Endothelial cell of umbilical vein (primary cell): ENCODE data around the gene ABR. TPM values are rescaled to one million over a fixed set of nuclear protein-coding genes. Genes with fewer than 3 reads are reported as not detected.

Experiments used
- BruUV-seq: library from RNA; stranded (reverse); fragments of 400-500 nt; replicated peaks from 2 replicates; lab custom pipeline; 2021; lab: Mats Ljungman, UMichigan
- CTCF ChIA-PET: fragments of 300-600, 350-600 bp; sonication (Branson Sonifier 250); formaldehyde crosslinking; loops from one replicate; lab custom pipeline; 2021; ENCODE audit warnings: antibody characterized with exemption, inconsistent platforms; lab: Charles Lee
- POLR2A ChIA-PET: fragments of 300-600, 350-600 bp; sonication (Branson Sonifier 250); formaldehyde crosslinking; loops from one replicate; lab custom pipeline; 2021; ENCODE audit warnings: antibody characterized with exemption, inconsistent platforms; lab: Charles Lee
- DNase-seq: peaks from one replicate; pipeline ENCODE4 v3.0.0-alpha.2; 2011; ENCODE audit warnings: low read depth, low spot score
- FAIRE-seq: peaks from 2 replicates; lab custom pipeline; 2011; peaks lifted over from hg19 to GRCh38; lab: Jason Lieb, UNC
- H2AFZ ChIP-seq: 2 replicates; pipeline ENCODE4 v1.6.0; 2012; ENCODE audit warnings: low read depth, low read length, control low read depth, inconsistent platforms
- H3K27ac ChIP-seq: 2 replicates; pipeline ENCODE4 v1.5.1; 2011; ENCODE audit warnings: low read depth, mild to moderate bottlenecking, control low read depth, low read length, moderate library complexity; ENCODE audit not compliant: insufficient read depth
- H3K27me3 ChIP-seq, 2 experiments: 2 replicates each; pipeline versions ENCODE4 v1.6.0 to v1.6.1; 2011; ENCODE audit warnings: low read length in 2 of 2, mixed read lengths in 1 of 2; ENCODE audit not compliant: control insufficient read depth in 2 of 2, insufficient read depth in 2 of 2
- H3K36me3 ChIP-seq, 2 experiments: 2 replicates in 1 of 2; 3 replicates in 1 of 2; pipeline ENCODE4 v1.5.1; 2011; ENCODE audit warnings: low read length in 2 of 2, mild to moderate bottlenecking in 1 of 2, moderate library complexity in 1 of 2; ENCODE audit not compliant: control insufficient read depth in 2 of 2, insufficient read depth in 2 of 2; ENCODE audit errors: extremely low read depth in 1 of 2
- H3K4me1 ChIP-seq: 3 replicates; pipeline ENCODE4 v1.5.1; 2011; ENCODE audit warnings: mild to moderate bottlenecking, low read length; ENCODE audit not compliant: control insufficient read depth, insufficient read depth; ENCODE audit errors: extremely low read depth
- H3K4me2 ChIP-seq: 2 replicates; pipeline ENCODE4 v1.6.1; 2011; ENCODE audit warnings: low read length, control low read depth, mixed read lengths; ENCODE audit not compliant: insufficient read depth
- H3K4me3 ChIP-seq, 3 experiments: fragments of 200-600 bp in 1 of 3; sonication (generic), shearing (Covaris generic) in 1 of 3; replicated peaks in 1 of 3; 2 replicates each; pipeline ENCODE4 v1.5.1; 2011 to 2016; ENCODE audit warnings: control low read depth in 3 of 3, low read length in 3 of 3, mild to moderate bottlenecking in 2 of 3, inconsistent platforms in 1 of 3, low read depth in 1 of 3, moderate library complexity in 1 of 3; ENCODE audit not compliant: insufficient read depth in 1 of 3
- H3K79me2 ChIP-seq: 2 replicates; pipeline ENCODE4 v1.6.0; 2012; ENCODE audit warnings: low read length, inconsistent platforms; ENCODE audit not compliant: control insufficient read depth, insufficient read depth
- H3K9ac ChIP-seq: replicated peaks from 2 replicates; pipeline ENCODE3; 2011; ENCODE audit warnings: low read length, control low read depth; ENCODE audit not compliant: insufficient read depth; ENCODE audit errors: extremely low read depth
- H3K9me1 ChIP-seq: replicated peaks from 3 replicates; pipeline ENCODE4 v1.6.0; 2011; ENCODE audit warnings: mild to moderate bottlenecking, low read length; ENCODE audit not compliant: control insufficient read depth, insufficient read depth; ENCODE audit errors: extremely low read depth
- H3K9me3 ChIP-seq: replicated peaks from 2 replicates; pipeline ENCODE4 v1.5.1; 2012; ENCODE audit warnings: low read length, inconsistent platforms; ENCODE audit not compliant: control insufficient read depth, insufficient read depth
- H4K20me1 ChIP-seq: replicated peaks from 2 replicates; pipeline ENCODE3; 2011; ENCODE audit warnings: mild to moderate bottlenecking, low read length; ENCODE audit not compliant: control insufficient read depth, insufficient read depth; ENCODE audit errors: extremely low read depth
- EZH2 ChIP-seq: IDR thresholded peaks from 2 replicates; pipeline ENCODE4 v1.6.1; 2012; ENCODE audit warnings: borderline replicate concordance, low read depth, mild to moderate bottlenecking, moderate library complexity, low read length, inconsistent platforms; ENCODE audit not compliant: severe bottlenecking
- FOS ChIP-seq: IDR thresholded peaks from 2 replicates; pipeline ENCODE4 v1.6.1; 2011; ENCODE audit warnings: mild to moderate bottlenecking, low read length, moderate library complexity, borderline replicate concordance; ENCODE audit not compliant: insufficient read depth
- GATA2 ChIP-seq: IDR thresholded peaks from 2 replicates; pipeline ENCODE4 v1.7.0; 2011; ENCODE audit warnings: low read depth, mild to moderate bottlenecking, moderate library complexity, mixed read lengths, low read length; ENCODE audit not compliant: insufficient read length, insufficient read depth
- JUN ChIP-seq: IDR thresholded peaks from 2 replicates; pipeline ENCODE4 v1.6.1; 2011; ENCODE audit warnings: borderline replicate concordance, low read depth; ENCODE audit not compliant: insufficient read length, insufficient read depth
- MYC ChIP-seq: IDR thresholded peaks from one replicate; pipeline ENCODE4 v1.6.1; 2011; ENCODE audit warnings: mild to moderate bottlenecking, low read depth, low read length
- POLR2A ChIP-seq: IDR thresholded peaks from 2 replicates; pipeline ENCODE4 v1.6.1; 2012; ENCODE audit warnings: low read depth, mild to moderate bottlenecking, control low read depth, low read length
- POLR2AphosphoS5 ChIP-seq: IDR thresholded peaks from 2 replicates; pipeline ENCODE4 v1.6.1; 2012; ENCODE audit warnings: low read depth, mild to moderate bottlenecking, control low read depth, low read length, moderate library complexity; ENCODE audit not compliant: insufficient read depth
- dilution Hi-C: fragments of 300-500 bp; cut with MboI; formaldehyde crosslinking; loops from one replicate; pipeline ENCODE4 v1.15.0; 2019; ENCODE audit warnings: low sequenced_read_pairs; ENCODE audit not compliant: extremely low pct_ligation_motif_present
- intact Hi-C: fragments of 100-400 bp; cut with micrococcal nuclease; formaldehyde crosslinking; loops from one replicate; pipeline ENCODE4 v1.10.0; 2022
- polyA plus RNA-seq, 4 experiments: library from polyadenylated mRNA; depleted of rRNA in 3 of 4; stranded (reverse) in 3 of 4; unstranded in 1 of 4; fragments of >200 nt; gene quantifications; 2 replicates each; pipeline versions ENCODE4 v1.2.1 to v1.2.3, GENCODE V29; 2011 to 2012; ENCODE audit warnings: missing spikeins in 1 of 4
- total RNA-seq: library from RNA; stranded (reverse); gene quantifications from 2 replicates; pipeline ENCODE4 v1.2.3, GENCODE V29; 2021
- TF ChIP-seq, protein P1 (sequence below): IDR thresholded peaks from 2 replicates; pipeline ENCODE4 v1.6.1; 2011; ENCODE audit not compliant: insufficient read depth, insufficient read length
- TF ChIP-seq, protein P2 (sequence below), 2 donors: IDR thresholded peaks; 1 replicate in 1 of 2; 2 replicates in 1 of 2; pipeline ENCODE4 v1.5.1; 2011; ENCODE audit warnings: low read length in 2 of 2, mild to moderate bottlenecking in 2 of 2, moderate library complexity in 2 of 2, control low read depth in 1 of 2, inconsistent platforms in 1 of 2, low read depth in 1 of 2; ENCODE audit not compliant: insufficient read depth in 1 of 2; ENCODE audit errors: extremely low read depth in 1 of 2

Gene ABR
- total and polyA plus RNA-seq, 2 donors (not counting 3 experiments of a cell fraction or from before 2014, with no cell fraction given): 83.5 to 96.8 TPM

- FAIRE-seq (no peak), DNase-seq (no peak)
- dilution Hi-C loops: no loop called here
- Histone ChIP-seq H3K4me3 (no peak overlapping the region), H3K9me1 (no peaks in the 10 kb centered on the region), H4K20me1 (no peaks in the 10 kb centered on the region), H2AFZ (no peak overlapping the region), H3K27ac (no peak overlapping the region), H3K36me3 (no peaks in the 10 kb centered on the region), H3K4me1 (peaks cover 13% of the 10 kb centered on the region), H3K9me3 (no peaks in the 10 kb centered on the region), H3K4me2 (no peak overlapping the region), H3K79me2 (no peaks in the 10 kb centered on the region), H3K27me3 (no peaks in the 10 kb centered on the region), H3K9ac (no peak overlapping the region)
- TF ChIP-seq JUN: no peak
- TF ChIP-seq FOS: no peak
- TF ChIP-seq, protein P1, sequence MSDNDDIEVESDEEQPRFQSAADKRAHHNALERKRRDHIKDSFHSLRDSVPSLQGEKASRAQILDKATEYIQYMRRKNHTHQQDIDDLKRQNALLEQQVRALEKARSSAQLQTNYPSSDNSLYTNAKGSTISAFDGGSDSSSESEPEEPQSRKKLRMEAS: no peak
- no peak for TF ChIP-seq POLR2A
- TF ChIP-seq, protein P2, sequence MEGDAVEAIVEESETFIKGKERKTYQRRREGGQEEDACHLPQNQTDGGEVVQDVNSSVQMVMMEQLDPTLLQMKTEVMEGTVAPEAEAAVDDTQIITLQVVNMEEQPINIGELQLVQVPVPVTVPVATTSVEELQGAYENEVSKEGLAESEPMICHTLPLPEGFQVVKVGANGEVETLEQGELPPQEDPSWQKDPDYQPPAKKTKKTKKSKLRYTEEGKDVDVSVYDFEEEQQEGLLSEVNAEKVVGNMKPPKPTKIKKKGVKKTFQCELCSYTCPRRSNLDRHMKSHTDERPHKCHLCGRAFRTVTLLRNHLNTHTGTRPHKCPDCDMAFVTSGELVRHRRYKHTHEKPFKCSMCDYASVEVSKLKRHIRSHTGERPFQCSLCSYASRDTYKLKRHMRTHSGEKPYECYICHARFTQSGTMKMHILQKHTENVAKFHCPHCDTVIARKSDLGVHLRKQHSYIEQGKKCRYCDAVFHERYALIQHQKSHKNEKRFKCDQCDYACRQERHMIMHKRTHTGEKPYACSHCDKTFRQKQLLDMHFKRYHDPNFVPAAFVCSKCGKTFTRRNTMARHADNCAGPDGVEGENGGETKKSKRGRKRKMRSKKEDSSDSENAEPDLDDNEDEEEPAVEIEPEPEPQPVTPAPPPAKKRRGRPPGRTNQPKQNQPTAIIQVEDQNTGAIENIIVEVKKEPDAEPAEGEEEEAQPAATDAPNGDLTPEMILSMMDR (IDR thresholded peaks at IDR 0.05; ENCODE audit: extremely low read depth in 1 of 2, insufficient read depth in 1 of 2, low read depth in 1 of 2, low read length in 2 of 2): no peak
- no peak for TF ChIP-seq POLR2AphosphoS5
- TF ChIP-seq EZH2: no peak
- no peak for TF ChIP-seq GATA2
- no peak for TF ChIP-seq MYC
- intact Hi-C loops: no loop called here
- no TSS peak for BruUV-seq
- ChIA-PET POLR2A (no interaction called here), CTCF (interaction anchor here (2.1 kb wide), 1 partner anchor 21 kb away, joined by 7 read pairs; no protein-coding TSS in a partner anchor)
Measured at GRCh38 chr17:1126801-1127550, 52.8 kb downstream of the ABR start.
